HL-60/S4 (cell line): ENCODE measurements around the gene NT5C3A.
"Not testable (repeated sequence)": the region's sequence is repeated elsewhere in the genome, so short reads cannot be mapped to it uniquely, and the experiment has no call there.

Experiments
- in situ Hi-C: fragments of 300-500 bp; cut with MboI; formaldehyde crosslinking; loops from 2 replicates; pipeline ENCODE4 v1.14.3; 2022; ENCODE audit warnings: low sequenced_read_pairs

NT5C3A gene

GRCh38 chr7:32991068-32991585 lies 71.4 kb downstream of the NT5C3A start:
- in situ Hi-C loops = not testable (repeated sequence)

GRCh38 chr7:32988148-32988547 lies 74.4 kb downstream of the NT5C3A start:
- in situ Hi-C loops = not testable (repeated sequence)

GRCh38 chr7:32979902-32980301 lies 82.7 kb downstream of the NT5C3A start:
- in situ Hi-C loops = not testable (repeated sequence)

GRCh38 chr7:32979246-32979645 lies 83.3 kb downstream of the NT5C3A start:
- in situ Hi-C loops = not testable (repeated sequence)

GRCh38 chr7:32977159-32977558 lies 85.4 kb downstream of the NT5C3A start:
- in situ Hi-C loops = not testable (repeated sequence)

GRCh38 chr7:32971967-32972366 lies 90.6 kb downstream of the NT5C3A start:
- in situ Hi-C loops = not testable (repeated sequence)

GRCh38 chr7:32967268-32967582 lies 95.4 kb downstream of the NT5C3A start:
- in situ Hi-C loops = not testable (repeated sequence)

GRCh38 chr7:32966489-32967267 lies 95.9 kb downstream of the NT5C3A start:
- in situ Hi-C loops = not testable (repeated sequence)

- in situ Hi-C loops = not testable (repeated sequence)
These were observed 98.0 kb downstream of the NT5C3A start for GRCh38 chr7:32964461-32965159.
